ENCODE results near the gene ETS1. TPM values are rescaled to one million over a fixed set of nuclear protein-coding genes. Genes with fewer than 3 reads are reported as not detected.

ETS1 gene
- total RNA-seq, 1 experiment from 2014 or later = 3.7 TPM

- no peak for DNase-seq (ENCODE audit: low spot score)
- ChIA-PET POLR2A (ENCODE audit: low non-redundant PET) (no interaction called here), CTCF (no interaction called here)
- TF ChIP-seq EZH2 (IDR thresholded peaks at IDR 0.05; ENCODE audit: borderline replicate concordance, low read depth, low read length, poor library complexity, severe bottlenecking) (no peak), CTCF (conservative IDR thresholded peaks at IDR 0.05; ENCODE audit: low read depth, low read length) (no peak)
- Histone ChIP-seq H3K27me3 (replicated peaks; ENCODE audit: insufficient read depth, low read depth, low read length, poor library complexity) (peaks cover 54% of the 10 kb centered on the region), H3K4me1 (ENCODE audit: insufficient read depth, low read length, poor library complexity, severe bottlenecking) (no peaks in the 10 kb centered on the region), H3K9me3 (ENCODE audit: low read depth, low read length, poor library complexity, severe bottlenecking) (no peaks in the 10 kb centered on the region), H3K4me3 (ENCODE audit: low read depth, low read length, poor library complexity, severe bottlenecking) (no peak overlapping the region), H3K27ac (ENCODE audit: low read depth, low read length, poor library complexity, severe bottlenecking) (no peak overlapping the region), H3K36me3 (ENCODE audit: insufficient read depth, low read length, poor library complexity, severe bottlenecking) (no peaks in the 10 kb centered on the region)
- BruUV-seq (replicated peaks) = no TSS peak
- intact Hi-C loops (cut with micrococcal nuclease; ENCODE audit: unreplicated experiment) = no loop called here
Measured at GRCh38 chr11:128626913-128627665, 39.7 kb upstream of the ETS1 start.

- no TSS peak for BruUV-seq (replicated peaks)
- no peak for DNase-seq (ENCODE audit: low spot score)
- intact Hi-C loops (cut with micrococcal nuclease; ENCODE audit: unreplicated experiment) = no loop called here
- TF ChIP-seq EZH2 (IDR thresholded peaks at IDR 0.05; ENCODE audit: borderline replicate concordance, low read depth, low read length, poor library complexity, severe bottlenecking) (no peak), CTCF (conservative IDR thresholded peaks at IDR 0.05; ENCODE audit: low read depth, low read length) (no peak)
- peaks cover 68% of the 10 kb centered on the region for H3K27me3 ChIP-seq (replicated peaks; ENCODE audit: insufficient read depth, low read depth, low read length, poor library complexity)
- no peaks in the 10 kb centered on the region for H3K4me1 ChIP-seq (ENCODE audit: insufficient read depth, low read length, poor library complexity, severe bottlenecking)
- POLR2A ChIA-PET (ENCODE audit: low non-redundant PET) = no interaction called here
- CTCF ChIA-PET = interaction anchor here (0.6 kb wide), 1 partner anchor 16 kb away, joined by 11 read pairs; no protein-coding TSS in a partner anchor
- no peaks in the 10 kb centered on the region for H3K9me3 ChIP-seq (ENCODE audit: low read depth, low read length, poor library complexity, severe bottlenecking)
- H3K4me3 ChIP-seq (ENCODE audit: low read depth, low read length, poor library complexity, severe bottlenecking) = no peak overlapping the region
- no peak overlapping the region for H3K27ac ChIP-seq (ENCODE audit: low read depth, low read length, poor library complexity, severe bottlenecking)
- H3K36me3 ChIP-seq (ENCODE audit: insufficient read depth, low read length, poor library complexity, severe bottlenecking) = no peaks in the 10 kb centered on the region
Measured at GRCh38 chr11:128625746-128626145, 38.4 kb upstream of the ETS1 start.

- Histone ChIP-seq H3K27ac (ENCODE audit: low read depth, low read length, poor library complexity, severe bottlenecking) (no peak overlapping the region), H3K9me3 (ENCODE audit: low read depth, low read length, poor library complexity, severe bottlenecking) (no peaks in the 10 kb centered on the region), H3K27me3 (replicated peaks; ENCODE audit: insufficient read depth, low read depth, low read length, poor library complexity) (peaks cover 72% of the 10 kb centered on the region), H3K36me3 (ENCODE audit: insufficient read depth, low read length, poor library complexity, severe bottlenecking) (no peaks in the 10 kb centered on the region), H3K4me3 (ENCODE audit: low read depth, low read length, poor library complexity, severe bottlenecking) (no peak overlapping the region), H3K4me1 (ENCODE audit: insufficient read depth, low read length, poor library complexity, severe bottlenecking) (no peaks in the 10 kb centered on the region)
- CTCF ChIA-PET = no interaction called here
- TF ChIP-seq CTCF (conservative IDR thresholded peaks at IDR 0.05; ENCODE audit: low read depth, low read length) (no peak), EZH2 (IDR thresholded peaks at IDR 0.05; ENCODE audit: borderline replicate concordance, low read depth, low read length, poor library complexity, severe bottlenecking) (no peak)
- DNase-seq (ENCODE audit: low spot score) = no peak
- no TSS peak for BruUV-seq (replicated peaks)
- intact Hi-C loops (cut with micrococcal nuclease; ENCODE audit: unreplicated experiment) = no loop called here
- POLR2A ChIA-PET (ENCODE audit: low non-redundant PET) = no interaction called here
Measured at GRCh38 chr11:128625326-128625725, 38.0 kb upstream of the ETS1 start.

All from A673 (cell line).